ENCODE measurements around the gene SP110. TPM values are rescaled to one million over a fixed set of nuclear protein-coding genes. Genes with fewer than 3 reads are reported as not detected.

SP110 gene
- total RNA-seq, 6 donors from 2014 or later: 22.2 to 89.1 (median 38.4) TPM

GRCh38 chr2:230254152-230254881, 34.5 kb upstream of the SP110 start:
- TF ChIP-seq, protein P1, sequence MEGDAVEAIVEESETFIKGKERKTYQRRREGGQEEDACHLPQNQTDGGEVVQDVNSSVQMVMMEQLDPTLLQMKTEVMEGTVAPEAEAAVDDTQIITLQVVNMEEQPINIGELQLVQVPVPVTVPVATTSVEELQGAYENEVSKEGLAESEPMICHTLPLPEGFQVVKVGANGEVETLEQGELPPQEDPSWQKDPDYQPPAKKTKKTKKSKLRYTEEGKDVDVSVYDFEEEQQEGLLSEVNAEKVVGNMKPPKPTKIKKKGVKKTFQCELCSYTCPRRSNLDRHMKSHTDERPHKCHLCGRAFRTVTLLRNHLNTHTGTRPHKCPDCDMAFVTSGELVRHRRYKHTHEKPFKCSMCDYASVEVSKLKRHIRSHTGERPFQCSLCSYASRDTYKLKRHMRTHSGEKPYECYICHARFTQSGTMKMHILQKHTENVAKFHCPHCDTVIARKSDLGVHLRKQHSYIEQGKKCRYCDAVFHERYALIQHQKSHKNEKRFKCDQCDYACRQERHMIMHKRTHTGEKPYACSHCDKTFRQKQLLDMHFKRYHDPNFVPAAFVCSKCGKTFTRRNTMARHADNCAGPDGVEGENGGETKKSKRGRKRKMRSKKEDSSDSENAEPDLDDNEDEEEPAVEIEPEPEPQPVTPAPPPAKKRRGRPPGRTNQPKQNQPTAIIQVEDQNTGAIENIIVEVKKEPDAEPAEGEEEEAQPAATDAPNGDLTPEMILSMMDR (IDR thresholded peaks at IDR 0.05): no peak
- TF ChIP-seq EP300 (IDR thresholded peaks at IDR 0.05): no peak
- TF ChIP-seq POLR2A (IDR thresholded peaks at IDR 0.05): no peak
- TF ChIP-seq POLR2AphosphoS5 (IDR thresholded peaks at IDR 0.05): no peak
- Histone ChIP-seq H3K27me3 (no peaks in the 10 kb centered on the region), H3K36me3 (no peaks in the 10 kb centered on the region), H3K4me1 (no peaks in the 10 kb centered on the region), H3K9me3 (no peaks in the 10 kb centered on the region), H3K27ac (no peak overlapping the region), H3K4me3 (no peak overlapping the region)
- ATAC-seq (ENCODE audit: low FRiP score in 2 of 2) (no peak), DNase-seq (no peak)
- WGBS, 2 donors: 82 to 84% methylated on average over 4 of the region's 4 CpGs

- Histone ChIP-seq H3K9me3 (no peaks in the 10 kb centered on the region), H3K27ac (no peak overlapping the region), H3K27me3 (no peaks in the 10 kb centered on the region), H3K4me3 (no peak overlapping the region), H3K4me1 (no peaks in the 10 kb centered on the region), H3K36me3 (no peaks in the 10 kb centered on the region)
- ATAC-seq (ENCODE audit: low FRiP score in 2 of 2): no peak
- TF ChIP-seq, protein P1 (IDR thresholded peaks at IDR 0.05): no peak
- TF ChIP-seq POLR2AphosphoS5 (IDR thresholded peaks at IDR 0.05) (no peak), EP300 (IDR thresholded peaks at IDR 0.05) (no peak), POLR2A (IDR thresholded peaks at IDR 0.05) (no peak)
- no peak for DNase-seq
- WGBS, 2 donors: 93% methylated on average over 2 of the region's 2 CpGs
Measured at GRCh38 chr2:230250231-230250630, 30.4 kb upstream of the SP110 start.

DNA sequence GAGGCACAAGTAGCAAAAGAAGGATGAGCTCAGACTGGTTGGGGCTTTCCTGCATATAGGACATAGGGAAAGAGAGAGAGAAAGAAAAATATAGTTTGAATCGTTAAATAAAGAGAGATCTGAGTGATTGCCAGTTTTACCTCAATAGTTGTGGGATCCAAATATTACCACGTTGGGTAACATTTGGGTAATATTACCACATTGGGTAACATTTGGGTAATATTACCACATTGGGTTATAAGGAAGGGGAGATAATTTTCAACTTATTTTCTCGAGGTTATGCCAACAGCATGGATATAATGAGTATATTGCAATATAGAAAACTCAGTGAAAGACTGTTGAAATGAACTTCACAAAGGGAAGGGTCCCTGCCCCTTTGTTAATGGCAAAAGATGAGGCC, 26.4 kb upstream of the SP110 start:
- Histone ChIP-seq H3K36me3 (no peaks in the 10 kb centered on the region), H3K27me3 (no peaks in the 10 kb centered on the region), H3K9me3 (no peaks in the 10 kb centered on the region), H3K4me1 (no peaks in the 10 kb centered on the region), H3K27ac (no peak overlapping the region), H3K4me3 (no peak overlapping the region)
- TF ChIP-seq EP300 (IDR thresholded peaks at IDR 0.05) (no peak), POLR2AphosphoS5 (IDR thresholded peaks at IDR 0.05) (no peak), POLR2A (IDR thresholded peaks at IDR 0.05) (no peak)
- TF ChIP-seq, protein P1 (IDR thresholded peaks at IDR 0.05): no peak
- ATAC-seq (ENCODE audit: low FRiP score in 2 of 2) (no peak), DNase-seq (no peak)
- WGBS, 2 donors: 56 to 65% methylated on average over 3 of the region's 3 CpGs

GRCh38 chr2:230244211-230244610, 24.4 kb upstream of the SP110 start:
- 82 to 94% methylated on average over 2 of the region's 2 CpGs for WGBS, 2 donors

More at GRCh38 chr2:230244211-230244610, 24.4 kb upstream of the SP110 start:
- H3K4me3 ChIP-seq: no peak overlapping the region
- ATAC-seq (ENCODE audit: low FRiP score in 2 of 2) (no peak), DNase-seq (no peak)
- H3K4me1 ChIP-seq: no peaks in the 10 kb centered on the region
- no peak for TF ChIP-seq EP300 (IDR thresholded peaks at IDR 0.05)
- no peak for TF ChIP-seq POLR2A (IDR thresholded peaks at IDR 0.05)
- TF ChIP-seq POLR2AphosphoS5 (IDR thresholded peaks at IDR 0.05): no peak
- TF ChIP-seq, protein P1 (IDR thresholded peaks at IDR 0.05): no peak
- no peaks in the 10 kb centered on the region for H3K9me3 ChIP-seq
- H3K36me3 ChIP-seq: no peaks in the 10 kb centered on the region
- no peaks in the 10 kb centered on the region for H3K27me3 ChIP-seq
- no peak overlapping the region for H3K27ac ChIP-seq

Data from upper lobe of left lung (tissue), 6 donors.